C4-2B (cell line): Measurements from ENCODE around the gene CHPF2.

Experiments
- ZFX ChIP-seq: fragments of 450-650 bp; IDR thresholded peaks from 2 replicates; pipeline ENCODE4 v1.6.1; 2017
- TF ChIP-seq, protein P1 (sequence below): fragments of 450-650 bp; conservative IDR thresholded peaks from 2 replicates; pipeline ENCODE4 v1.5.1; 2017; ENCODE audit warnings: mild to moderate bottlenecking

DNA sequence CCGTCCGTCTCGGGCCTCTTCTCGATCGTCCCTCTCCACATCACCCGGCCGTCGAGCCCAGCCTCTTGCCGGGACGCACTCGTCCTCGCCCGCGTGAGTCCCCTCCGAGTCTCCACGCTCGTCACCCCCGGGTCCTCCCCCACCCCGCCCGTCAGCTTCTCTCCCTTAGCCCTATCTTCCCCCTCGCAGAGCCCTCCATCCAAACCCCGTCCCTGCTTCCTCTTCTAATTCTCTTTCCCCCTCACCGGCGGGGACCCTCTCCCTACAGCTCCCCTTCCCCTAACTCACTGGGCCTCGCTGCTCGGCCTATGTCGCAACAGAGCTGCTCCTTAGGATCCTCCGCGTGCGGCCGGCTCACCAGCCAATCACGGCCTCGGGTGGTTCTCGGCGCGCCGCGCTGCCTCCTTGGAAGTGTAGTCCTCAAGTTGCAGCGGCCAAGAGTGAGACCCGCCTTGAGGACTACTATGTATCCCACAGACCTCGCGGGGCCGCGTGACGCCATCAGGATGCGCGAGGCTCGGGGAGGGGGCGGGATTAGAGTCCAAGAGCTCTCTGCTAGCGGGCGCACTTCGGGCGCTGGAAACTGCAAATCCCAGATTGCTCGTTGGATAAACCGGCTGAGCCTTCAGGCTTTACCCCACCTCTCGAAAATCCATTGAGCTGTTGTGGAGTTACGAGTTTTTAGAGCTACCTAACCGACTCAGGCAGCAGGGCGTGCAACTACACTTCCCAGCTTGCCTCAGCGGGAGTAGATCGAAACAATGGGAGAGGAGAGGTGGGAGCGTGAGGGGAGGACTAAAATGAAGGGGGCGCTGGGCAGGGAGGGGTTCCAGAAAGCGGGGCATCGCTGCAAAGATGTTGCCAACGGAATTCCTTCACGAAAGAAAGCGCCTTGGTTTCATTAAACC lies 5.2 kb upstream of the CHPF2 start, which contains the start of gene ABCF2:
- TF ChIP-seq, protein P1, sequence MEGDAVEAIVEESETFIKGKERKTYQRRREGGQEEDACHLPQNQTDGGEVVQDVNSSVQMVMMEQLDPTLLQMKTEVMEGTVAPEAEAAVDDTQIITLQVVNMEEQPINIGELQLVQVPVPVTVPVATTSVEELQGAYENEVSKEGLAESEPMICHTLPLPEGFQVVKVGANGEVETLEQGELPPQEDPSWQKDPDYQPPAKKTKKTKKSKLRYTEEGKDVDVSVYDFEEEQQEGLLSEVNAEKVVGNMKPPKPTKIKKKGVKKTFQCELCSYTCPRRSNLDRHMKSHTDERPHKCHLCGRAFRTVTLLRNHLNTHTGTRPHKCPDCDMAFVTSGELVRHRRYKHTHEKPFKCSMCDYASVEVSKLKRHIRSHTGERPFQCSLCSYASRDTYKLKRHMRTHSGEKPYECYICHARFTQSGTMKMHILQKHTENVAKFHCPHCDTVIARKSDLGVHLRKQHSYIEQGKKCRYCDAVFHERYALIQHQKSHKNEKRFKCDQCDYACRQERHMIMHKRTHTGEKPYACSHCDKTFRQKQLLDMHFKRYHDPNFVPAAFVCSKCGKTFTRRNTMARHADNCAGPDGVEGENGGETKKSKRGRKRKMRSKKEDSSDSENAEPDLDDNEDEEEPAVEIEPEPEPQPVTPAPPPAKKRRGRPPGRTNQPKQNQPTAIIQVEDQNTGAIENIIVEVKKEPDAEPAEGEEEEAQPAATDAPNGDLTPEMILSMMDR: no peak
- TF ChIP-seq ZFX: peak; percentile 80
